Middle frontal gyrus (tissue), 1 donor: ENCODE measurements around the gene WIPI1.

Experiments
- DNase-seq: peaks from one replicate; pipeline ENCODE4 v3.0.0-alpha.2; 2015; ENCODE audit warnings: low spot score; ENCODE audit errors: extremely low spot score

WIPI1 gene

GRCh38 chr17:68439656-68440290 is 17.5 kb downstream of the WIPI1 start:
- DNase-seq = no peak

- no peak for DNase-seq
Observed at GRCh38 chr17:68437979-68438822, 19.1 kb downstream of the WIPI1 start.

GRCh38 chr17:68435876-68436842 is 21.1 kb downstream of the WIPI1 start:
- DNase-seq = no peak

- no peak for DNase-seq
Observed at GRCh38 chr17:68435361-68435760, 21.9 kb downstream of the WIPI1 start.

- peak; percentile 48 for DNase-seq
Observed at GRCh38 chr17:68433911-68434508, 23.3 kb downstream of the WIPI1 start.

- no peak for DNase-seq
Observed at GRCh38 chr17:68433211-68433610, 24.1 kb downstream of the WIPI1 start.

GRCh38 chr17:68432086-68432864 is 25.0 kb downstream of the WIPI1 start:
- DNase-seq = no peak

- no peak for DNase-seq
Observed at GRCh38 chr17:68431661-68432071, 25.6 kb downstream of the WIPI1 start.

- no peak for DNase-seq
Observed at GRCh38 chr17:68431045-68431608, 26.2 kb downstream of the WIPI1 start.

GRCh38 chr17:68429881-68430280 is 27.4 kb downstream of the WIPI1 start:
- no peak for DNase-seq

GRCh38 chr17:68428498-68429172 is 28.7 kb downstream of the WIPI1 start:
- DNase-seq = no peak

GRCh38 chr17:68427575-68427974 is 29.7 kb downstream of the WIPI1 start:
- DNase-seq = no peak

- DNase-seq = no peak
Observed at GRCh38 chr17:68425979-68426378, 31.3 kb downstream of the WIPI1 start.

- no peak for DNase-seq
Observed at GRCh38 chr17:68424861-68425260, 32.4 kb downstream of the WIPI1 start.

- DNase-seq = no peak
Observed at GRCh38 chr17:68424203-68424602, 33.1 kb downstream of the WIPI1 start.

GRCh38 chr17:68423251-68423650 is 34.0 kb downstream of the WIPI1 start:
- DNase-seq = no peak

- no peak for DNase-seq
Observed at GRCh38 chr17:68422821-68423220, 34.5 kb downstream of the WIPI1 start.

GRCh38 chr17:68421486-68421885 is 35.8 kb downstream of the WIPI1 start:
- no peak for DNase-seq

- DNase-seq = no peak
Observed at GRCh38 chr17:68420065-68420464, 37.2 kb downstream of the WIPI1 start.

GRCh38 chr17:68418876-68419275 is 38.4 kb downstream of the WIPI1 start:
- no peak for DNase-seq
